ENCODE data around the gene OR8G5.
"Not testable (repeated sequence)": the region's sequence is repeated elsewhere in the genome, so short reads cannot be mapped to it uniquely, and the experiment has no call there.

OR8G5 gene

GRCh38 chr11:124256076-124256475, at the start of gene OR8G5:
Gene OR8G5 (plus strand): TSS chr11:124256376. CDS start chr11:124264932, 8,556 bp downstream.
- DNase-seq: no peak

- DNase-seq: no peak
These were observed 48.9 kb upstream of the OR8G5 start for GRCh38 chr11:124207102-124207792.

- DNase-seq: no peak
These were observed 46.3 kb upstream of the OR8G5 start for GRCh38 chr11:124209824-124210357.

GRCh38 chr11:124210421-124210820, 45.8 kb upstream of the OR8G5 start:
- DNase-seq: no peak

GRCh38 chr11:124211321-124211720, 44.9 kb upstream of the OR8G5 start:
- no peak for DNase-seq

- DNase-seq: no peak
These were observed 42.1 kb upstream of the OR8G5 start for GRCh38 chr11:124214027-124214426.

- no peak for DNase-seq
These were observed 37.0 kb upstream of the OR8G5 start for GRCh38 chr11:124219126-124219525.

GRCh38 chr11:124222407-124222806, 33.8 kb upstream of the OR8G5 start:
- DNase-seq: no peak

GRCh38 chr11:124224618-124225423, 31.4 kb upstream of the OR8G5 start:
- peak; percentile 9 for DNase-seq

GRCh38 chr11:124225471-124225870, 30.7 kb upstream of the OR8G5 start:
- no peak for DNase-seq

GRCh38 chr11:124233376-124233775, 22.8 kb upstream of the OR8G5 start:
- no peak for DNase-seq

GRCh38 chr11:124238512-124238911, 17.7 kb upstream of the OR8G5 start:
- DNase-seq: no peak

GRCh38 chr11:124240621-124241397, 15.4 kb upstream of the OR8G5 start, which contains the start of gene OR8G1:
Gene OR8G1 (plus strand): TSS chr11:124241095. CDS start chr11:124249676, 8,581 bp downstream.
- no peak for DNase-seq

- DNase-seq: not testable (repeated sequence)
These were observed 6.3 kb upstream of the OR8G5 start for GRCh38 chr11:124249869-124250268.

GRCh38 chr11:124265041-124265440, 8.9 kb downstream of the OR8G5 start:
- DNase-seq: not testable (repeated sequence)

- not testable (repeated sequence) for DNase-seq
These were observed 14.7 kb downstream of the OR8G5 start for GRCh38 chr11:124270886-124271285.

- no peak for DNase-seq
These were observed 17.8 kb downstream of the OR8G5 start for GRCh38 chr11:124274000-124274399.

GRCh38 chr11:124276081-124276480, 19.9 kb downstream of the OR8G5 start:
- no peak for DNase-seq

GRCh38 chr11:124277207-124277606, 21.0 kb downstream of the OR8G5 start:
- DNase-seq: no peak

- DNase-seq: no peak
These were observed 21.6 kb downstream of the OR8G5 start for GRCh38 chr11:124277804-124278203.

- no peak for DNase-seq
These were observed 22.1 kb downstream of the OR8G5 start for GRCh38 chr11:124278261-124278660.

GRCh38 chr11:124285610-124286344, 29.6 kb downstream of the OR8G5 start:
- no peak for DNase-seq
